GM19438 (cell line): ENCODE data around the gene CTAGE8.
A peak's percentile ranks its signal among the peaks of the same experiment; 100 is the strongest.
"Not testable (repeated sequence)": the region's sequence is repeated elsewhere in the genome, so short reads cannot be mapped to it uniquely, and the experiment has no call there.

Experiments
- ATAC-seq: cut with Tn5 transposase; IDR thresholded peaks from one replicate; pipeline ENCODE4 v1.9.1; 2021; ENCODE audit warnings: low read depth; ENCODE audit not compliant: unreplicated experiment

CTAGE8 gene

GRCh38 chr7:144256112-144256511 lies 13.0 kb downstream of the CTAGE8 start:
- ATAC-seq, result no peak

DNA sequence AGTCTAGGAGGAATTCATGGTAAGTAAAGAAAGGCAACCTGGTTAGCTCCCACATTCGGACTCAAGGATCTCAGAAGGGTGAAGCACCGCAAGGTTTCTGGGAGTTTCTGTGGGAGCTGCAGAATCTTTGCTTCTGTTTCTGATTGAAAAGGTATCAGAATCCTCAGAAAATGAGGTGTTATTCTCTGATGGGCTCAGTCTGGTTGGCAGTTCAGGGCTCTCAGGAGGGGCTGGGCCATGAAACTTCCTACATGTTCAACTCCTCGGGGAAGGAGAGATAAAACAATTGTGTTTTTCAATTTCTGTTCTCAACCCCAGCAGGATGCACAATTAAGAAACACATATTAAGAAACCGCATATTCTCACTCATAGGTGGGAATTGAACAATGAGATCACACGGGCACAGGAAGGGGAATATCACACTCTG lies 13.6 kb downstream of the CTAGE8 start:
- ATAC-seq, result no peak

GRCh38 chr7:144252307-144252706 lies 16.8 kb downstream of the CTAGE8 start:
- ATAC-seq, result not testable (repeated sequence)

DNA sequence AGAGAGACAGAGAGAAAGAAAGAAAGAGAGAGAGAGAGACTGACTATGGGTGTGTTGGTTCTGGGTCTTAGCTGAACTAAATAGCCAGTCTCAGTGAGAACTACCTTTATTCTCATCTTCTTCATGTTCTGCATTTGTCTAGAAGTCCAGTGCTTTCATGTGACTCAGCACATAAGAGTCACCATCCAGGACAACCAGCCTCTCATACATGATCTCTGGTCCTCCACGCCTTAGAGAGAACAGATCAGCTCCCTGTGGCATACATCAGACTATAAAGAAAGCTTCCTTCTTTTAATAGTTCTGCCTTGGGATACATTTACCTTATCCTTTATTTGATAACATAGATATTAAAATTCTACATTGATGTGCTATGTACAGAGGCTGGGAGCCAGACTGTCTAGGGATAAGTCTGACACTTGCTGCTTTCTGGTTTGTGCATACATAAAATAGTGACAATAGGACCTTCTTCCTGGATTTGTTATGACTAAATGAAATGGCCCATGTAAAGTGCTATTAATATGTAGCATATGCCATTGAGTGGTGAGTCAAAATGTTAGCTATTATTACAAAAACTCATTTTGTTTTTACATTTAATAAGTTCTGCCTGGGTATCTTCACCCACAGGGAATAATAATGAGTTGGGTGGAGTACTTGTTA lies 21.3 kb downstream of the CTAGE8 start:
- ATAC-seq, result not testable (repeated sequence)

DNA sequence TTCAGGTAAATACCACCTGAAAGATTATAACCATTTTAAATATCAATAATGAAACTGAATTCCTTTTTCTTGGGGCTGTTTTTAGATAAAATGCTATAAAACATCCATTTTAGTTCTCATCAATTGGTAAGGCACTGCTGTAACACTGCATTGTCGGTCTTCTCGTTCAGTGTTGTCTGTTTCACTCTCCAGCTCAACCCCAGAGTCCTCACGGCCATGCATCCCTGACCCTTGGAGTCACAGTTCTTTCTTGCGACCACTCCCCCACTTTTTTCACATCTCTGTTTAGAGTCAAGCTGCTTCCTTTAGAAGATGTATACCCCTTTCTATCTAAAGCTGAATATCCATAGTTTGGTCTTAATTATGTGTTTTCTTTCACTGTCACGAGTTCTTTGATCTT lies 22.1 kb downstream of the CTAGE8 start:
- ATAC-seq, result not testable (repeated sequence)

DNA sequence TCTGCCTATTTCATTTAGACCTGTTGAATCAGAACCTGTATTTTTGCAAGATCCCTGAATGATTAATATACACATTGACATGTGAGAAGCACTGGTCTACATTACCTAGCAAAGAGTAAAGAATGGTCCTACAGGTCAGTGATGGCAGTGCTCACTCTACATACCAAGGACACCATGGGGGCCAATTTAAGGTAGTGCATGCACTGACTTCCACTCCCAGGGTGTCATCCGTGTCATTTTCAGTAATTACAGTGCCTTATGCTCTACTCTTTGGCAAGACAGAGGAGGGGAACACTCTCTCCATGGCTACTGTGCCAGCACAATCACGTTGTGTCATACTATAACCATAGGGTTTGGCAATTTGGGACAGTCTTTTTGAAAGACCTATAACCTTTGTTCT lies 23.7 kb downstream of the CTAGE8 start:
- not testable (repeated sequence) for ATAC-seq

DNA sequence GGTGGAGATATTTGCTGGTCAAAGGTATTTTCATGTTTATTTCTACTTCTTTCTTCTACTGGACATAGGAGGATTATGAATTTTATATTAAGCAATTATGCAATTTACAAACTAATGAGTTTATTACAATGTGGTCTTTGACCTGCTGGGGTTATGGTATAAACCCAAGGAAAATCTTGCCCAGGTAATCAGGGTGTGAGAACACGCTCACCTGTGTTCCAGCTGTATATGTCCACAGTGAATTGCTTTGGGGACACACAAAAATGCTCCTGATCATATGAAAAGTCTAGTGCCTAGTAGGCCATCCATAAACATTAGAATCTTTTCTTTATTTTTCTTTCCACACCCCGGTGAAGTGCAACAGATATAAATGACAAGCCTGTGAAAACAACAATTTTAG lies 29.7 kb downstream of the CTAGE8 start, which contains the start of gene OR2A42:
OR2A42 (minus strand) TSS at position 241 of the 400 bp plus-strand sequence. CDS start 6,762 bp downstream, outside the sequence.
- not testable (repeated sequence) for ATAC-seq

DNA sequence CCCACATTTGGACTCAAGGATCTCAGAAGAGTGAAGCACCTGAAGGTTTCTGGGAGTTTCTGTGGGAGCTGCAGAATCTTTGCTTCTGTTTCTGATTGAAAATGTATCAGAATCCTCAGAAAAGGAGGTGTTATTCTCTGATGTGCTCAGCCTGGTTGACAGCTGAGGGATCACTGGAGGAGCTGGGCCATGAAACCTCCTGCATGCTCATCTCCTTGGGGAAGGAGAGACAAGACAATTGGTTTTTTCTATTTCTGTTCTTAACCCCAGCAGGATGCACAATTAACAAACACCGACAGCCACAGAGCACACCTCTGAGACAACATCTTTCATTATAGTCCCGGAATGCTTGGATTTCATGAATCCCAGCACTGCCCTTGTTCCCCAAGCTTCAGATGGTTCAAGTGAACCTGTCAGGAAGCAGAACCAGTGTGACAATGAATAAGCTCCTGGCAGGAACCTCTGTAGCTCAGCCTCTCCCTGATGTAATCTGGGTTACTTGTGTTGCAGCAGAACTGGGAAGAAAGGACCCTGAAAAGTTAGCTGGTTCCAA lies 30.5 kb downstream of the CTAGE8 start:
- not testable (repeated sequence) for ATAC-seq

DNA sequence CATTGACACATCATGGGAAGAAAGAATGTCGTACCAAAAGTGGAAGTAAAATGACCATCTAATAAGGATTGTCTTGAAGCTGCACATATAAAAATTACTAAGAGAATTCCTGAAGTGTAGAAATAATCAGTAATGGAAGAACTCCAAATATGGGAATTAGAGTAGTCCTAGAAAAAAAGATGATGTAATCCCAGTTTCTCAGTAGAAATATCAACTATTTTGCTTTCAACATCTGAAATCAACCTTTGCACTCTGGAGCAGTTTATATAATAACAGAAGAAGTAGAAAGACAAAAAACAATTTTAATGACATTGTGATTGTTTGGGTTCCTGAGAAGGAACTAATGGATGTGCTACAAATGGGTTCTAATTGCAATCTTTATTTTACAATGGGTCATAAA lies 36.0 kb downstream of the CTAGE8 start:
- ATAC-seq, result not testable (repeated sequence)

- not testable (repeated sequence) for ATAC-seq
Observed at GRCh38 chr7:144231027-144231426, 38.1 kb downstream of the CTAGE8 start.

DNA sequence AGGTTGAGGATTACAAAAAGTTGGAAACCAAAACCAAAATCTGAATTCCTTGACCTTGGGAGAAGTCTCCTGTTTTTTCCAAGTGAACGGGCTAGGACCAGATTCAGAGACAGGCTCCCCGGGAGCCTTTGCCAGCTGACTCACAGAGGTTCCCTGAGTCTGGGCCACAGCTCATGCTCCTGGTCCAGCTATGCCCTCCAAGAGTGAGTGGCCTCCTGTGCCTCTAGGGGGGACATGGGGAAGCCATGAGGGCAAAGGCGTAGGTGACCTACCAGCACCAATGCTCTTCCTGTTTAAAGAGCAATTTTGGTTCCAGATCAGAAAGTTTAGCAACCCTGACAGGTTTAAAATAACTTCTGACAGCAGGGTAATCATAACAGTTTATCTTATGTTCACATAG lies 40.3 kb downstream of the CTAGE8 start:
- not testable (repeated sequence) for ATAC-seq

DNA sequence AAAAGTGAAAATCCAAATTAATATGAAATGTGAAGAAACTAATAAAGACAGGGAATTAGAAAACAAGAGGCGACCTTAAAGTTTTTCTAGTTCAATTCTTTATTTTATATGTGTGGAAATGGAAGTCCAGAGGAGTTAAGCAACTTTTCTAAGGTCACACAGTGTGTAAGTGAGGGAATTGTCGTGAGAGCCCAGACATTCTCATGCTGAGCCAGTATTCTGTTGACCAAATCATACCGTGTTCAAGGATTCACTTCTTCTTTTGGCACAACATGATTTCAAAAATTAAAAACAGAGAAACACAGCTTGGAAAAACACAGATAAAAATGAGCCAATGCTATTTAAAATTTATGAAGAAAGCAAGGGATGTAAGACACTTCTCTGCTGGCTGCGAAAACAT lies 42.2 kb downstream of the CTAGE8 start:
- not testable (repeated sequence) for ATAC-seq

DNA sequence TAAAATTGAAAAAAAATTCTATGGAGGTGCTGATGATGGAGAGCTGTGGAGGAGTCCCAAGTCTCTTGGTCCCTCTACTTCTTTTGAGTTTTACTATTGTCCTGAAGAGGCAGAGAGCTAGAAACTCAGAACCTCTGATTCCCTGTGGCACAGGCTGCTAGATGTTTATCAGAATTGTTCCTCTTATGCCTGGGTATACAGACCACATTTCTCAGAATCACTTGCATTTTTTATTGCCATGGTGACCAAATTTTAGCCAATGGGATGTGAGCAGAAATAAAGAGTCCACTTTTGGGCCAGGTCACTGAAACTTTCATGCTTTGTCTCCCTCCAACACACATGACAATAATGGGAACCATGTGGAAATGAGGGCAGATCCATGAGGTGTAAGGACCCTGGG lies 45.4 kb downstream of the CTAGE8 start:
- ATAC-seq, result not testable (repeated sequence)

DNA sequence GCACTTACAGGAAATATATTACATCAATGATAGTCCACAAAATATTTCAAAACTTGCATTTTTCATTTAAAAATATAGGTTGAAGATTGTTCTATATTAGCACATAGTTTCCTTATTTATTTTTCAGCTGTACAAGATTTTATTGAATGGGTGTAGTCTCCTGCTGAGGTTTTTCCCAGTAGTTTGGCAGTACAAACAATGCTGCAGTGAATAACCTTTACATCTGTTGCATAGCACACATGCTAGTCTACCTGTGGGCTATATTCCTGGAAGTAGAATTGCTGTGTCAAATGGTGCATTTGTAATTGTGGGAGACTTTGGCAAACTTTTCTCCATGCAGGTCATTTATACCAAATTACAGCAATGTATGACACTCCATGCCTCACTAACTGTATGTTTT lies 48.6 kb downstream of the CTAGE8 start:
- not testable (repeated sequence) for ATAC-seq

- ATAC-seq, result peak; percentile 50
Observed at GRCh38 chr7:144219149-144219548, 49.9 kb downstream of the CTAGE8 start.

DNA sequence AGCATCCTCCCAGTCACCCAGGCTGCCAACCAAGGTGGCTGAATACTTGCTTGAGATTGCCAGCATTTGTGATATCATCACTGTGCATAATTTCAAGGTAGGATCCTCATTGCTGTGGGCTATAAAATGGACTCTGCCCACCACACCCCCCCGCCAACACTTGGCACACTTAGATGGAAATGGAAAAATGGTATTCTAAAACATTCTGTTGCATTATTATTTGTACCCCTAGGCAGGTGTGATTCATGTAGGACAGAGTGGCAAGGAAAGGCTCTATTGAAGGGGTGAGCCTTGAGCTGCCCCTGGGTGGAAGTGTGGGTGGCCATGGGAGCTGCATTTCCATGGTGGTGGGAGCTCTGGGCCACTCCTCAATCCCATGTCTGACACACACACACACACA lies 50.5 kb downstream of the CTAGE8 start:
- not testable (repeated sequence) for ATAC-seq

DNA sequence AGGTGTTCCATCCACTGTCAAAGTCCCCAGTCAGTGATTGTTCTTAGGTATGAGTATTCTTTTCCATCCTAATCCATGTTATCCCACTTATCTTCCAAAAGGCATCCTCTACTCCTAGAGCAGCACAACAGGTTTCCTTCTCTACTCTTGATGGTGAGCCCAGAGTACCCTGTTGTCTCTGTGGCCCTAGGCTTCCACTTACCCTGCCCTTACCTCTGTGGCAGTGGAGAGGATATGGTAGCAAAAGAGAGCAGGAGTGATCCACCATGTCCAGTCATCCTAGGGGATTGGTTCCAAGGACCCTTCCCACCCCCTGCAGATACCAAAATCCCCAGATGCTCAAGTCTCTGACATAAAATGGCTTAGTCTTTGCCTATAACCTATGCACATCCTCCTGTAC lies 51.9 kb downstream of the CTAGE8 start:
- ATAC-seq, result not testable (repeated sequence)
